Prostate gland (tissue), 2 donors: Measurements from ENCODE around the gene BICDL2.

Source experiments
- CTCF ChIP-seq, 4 experiments: fragments of 200-600 bp in 2 of 4; fragments of 450-650 bp in 2 of 4; sonication (generic) in 2 of 4; IDR thresholded peaks; 1 replicate in 3 of 4; 2 replicates in 1 of 4; pipeline ENCODE4 v1.5.1; 2016 to 2019; ENCODE audit warnings: antibody characterized with exemption in 4 of 4, mild to moderate bottlenecking in 2 of 4, moderate library complexity in 2 of 4
- POLR2A ChIP-seq: fragments of 450-650 bp; IDR thresholded peaks from one replicate; pipeline ENCODE4 v1.6.1; 2016; ENCODE audit warnings: antibody characterized with exemption, mild to moderate bottlenecking
- POLR2AphosphoS5 ChIP-seq: sonication (generic); formaldehyde crosslinking; IDR thresholded peaks from one replicate; pipeline ENCODE4 v1.6.1; 2017; ENCODE audit warnings: antibody characterized with exemption

- TF ChIP-seq CTCF (IDR thresholded peaks at IDR 0.05) (no peak), POLR2A (no peak), POLR2AphosphoS5 (no peak)
Observed at GRCh38 chr16:3076577-3076976, 39.8 kb upstream of the BICDL2 start.
